Measurements from ENCODE around the gene LARP6.
"Not testable (repeated sequence)": the region's sequence is repeated elsewhere in the genome, so short reads cannot be mapped to it uniquely, and the experiment has no call there.

The LARP6 gene

GRCh38 chr15:70853973-70854665 is at the start of gene LARP6:
LARP6 (minus strand) TSS chr15:70854157; CDS start chr15:70854088, 69 bp downstream.
- peak in 1 of 2 donors; percentile 4 for DNase-seq

GRCh38 chr15:70902107-70902506 is 48.1 kb upstream of the LARP6 start:
- DNase-seq, result no peak

- DNase-seq, result no peak
Observed at GRCh38 chr15:70892912-70893560, 39.1 kb upstream of the LARP6 start.

GRCh38 chr15:70892002-70892911 is 38.3 kb upstream of the LARP6 start, which contains the start of the genes LRRC49 and THAP10:
LRRC49 (plus strand) TSS chr15:70892826; CDS start chr15:70892895, 69 bp downstream.
THAP10 (minus strand) TSS chr15:70892433; CDS start chr15:70892272, 161 bp downstream.
- DNase-seq, result peak; percentile 27 to 51

GRCh38 chr15:70882361-70882760 is 28.4 kb upstream of the LARP6 start:
- no peak for DNase-seq

- DNase-seq, result no peak
Observed at GRCh38 chr15:70880781-70881180, 26.8 kb upstream of the LARP6 start.

GRCh38 chr15:70879401-70879800 is 25.4 kb upstream of the LARP6 start:
- no peak for DNase-seq

GRCh38 chr15:70876683-70877082 is 22.7 kb upstream of the LARP6 start:
- no peak for DNase-seq

GRCh38 chr15:70876011-70876410 is 22.1 kb upstream of the LARP6 start:
- no peak for DNase-seq

- no peak for DNase-seq
Observed at GRCh38 chr15:70875001-70875782, 21.2 kb upstream of the LARP6 start.

- DNase-seq, result no peak
Observed at GRCh38 chr15:70873232-70874054, 19.5 kb upstream of the LARP6 start.

- DNase-seq, result not testable (repeated sequence)
Observed at GRCh38 chr15:70871490-70871889, 17.5 kb upstream of the LARP6 start.

GRCh38 chr15:70870051-70870450 is 16.1 kb upstream of the LARP6 start:
- DNase-seq, result no peak

GRCh38 chr15:70869346-70869745 is 15.4 kb upstream of the LARP6 start:
- DNase-seq, result no peak

- no peak for DNase-seq
Observed at GRCh38 chr15:70867911-70868467, 14.0 kb upstream of the LARP6 start.

GRCh38 chr15:70866982-70867641 is 13.2 kb upstream of the LARP6 start:
- no peak for DNase-seq

GRCh38 chr15:70863450-70864218 is 9.7 kb upstream of the LARP6 start:
- DNase-seq, result no peak

- no peak for DNase-seq
Observed at GRCh38 chr15:70859998-70860397, 6.0 kb upstream of the LARP6 start.

GRCh38 chr15:70859322-70859908 is 5.5 kb upstream of the LARP6 start:
- DNase-seq, result no peak
